WTC11 (cell line): ENCODE data around the gene UBE2F. TPM values are rescaled to one million over a fixed set of nuclear protein-coding genes. Genes with fewer than 3 reads are reported as not detected.

Source experiments
- ATAC-seq: fragments of 200-7000 bp; cut with Tn5 transposase; 2 replicates; pipeline ENCODE4 v1.10.0; 2021; ENCODE audit warnings: mild to moderate bottlenecking, moderate library complexity
- CTCF ChIA-PET: fragments of 300-600 bp; sonication (Branson Sonifier 250); formaldehyde crosslinking; loops from one replicate; lab custom pipeline; 2021; ENCODE audit warnings: antibody characterized with exemption; lab: Charles Lee
- POLR2A ChIA-PET: fragments of 350-600 bp; sonication (Branson Sonifier 250); formaldehyde crosslinking; loops from one replicate; lab custom pipeline; 2021; ENCODE audit warnings: antibody characterized with exemption; lab: Charles Lee
- DNase-seq: peaks from one replicate; pipeline ENCODE4 v3.0.0; 2021; ENCODE audit warnings: low spot score
- H3K27ac Mint-ChIP-seq: 2 replicates; pipeline ENCODE4 v1.8.0; 2021; ENCODE audit warnings: mixed read lengths
- H3K27me3 Mint-ChIP-seq: 2 replicates; pipeline ENCODE4 v1.8.0; 2021; ENCODE audit warnings: low read depth, mild to moderate bottlenecking, moderate library complexity, mixed read lengths
- H3K36me3 Mint-ChIP-seq: 2 replicates; pipeline ENCODE4 v1.8.0; 2021; ENCODE audit warnings: mixed read lengths
- H3K4me1 Mint-ChIP-seq: 2 replicates; pipeline ENCODE4 v1.8.0; 2022; ENCODE audit warnings: mixed read lengths
- H3K4me3 Mint-ChIP-seq: 2 replicates; pipeline ENCODE4 v1.8.0; 2021; ENCODE audit warnings: mild to moderate bottlenecking, moderate library complexity, mixed read lengths
- H3K9me3 Mint-ChIP-seq: 2 replicates; pipeline ENCODE4 v1.8.0; 2021; ENCODE audit warnings: mixed read lengths
- ATF1 ChIP-seq: sonication (generic); formaldehyde crosslinking; IDR thresholded peaks from 2 replicates; pipeline ENCODE4 v1.8.1; 2023; ENCODE audit warnings: mild to moderate bottlenecking, moderate library complexity, missing genetic modification reagents
- CREM ChIP-seq: sonication (generic); formaldehyde crosslinking; IDR thresholded peaks from 2 replicates; pipeline ENCODE4 v1.8.1; 2022; ENCODE audit warnings: mild to moderate bottlenecking, missing genetic modification reagents, moderate library complexity
- ETV6 ChIP-seq: sonication (generic); formaldehyde crosslinking; IDR thresholded peaks from 2 replicates; pipeline ENCODE4 v1.8.1; 2022; ENCODE audit warnings: mild to moderate bottlenecking, missing genetic modification reagents
- GABPB1 ChIP-seq: sonication (generic); formaldehyde crosslinking; IDR thresholded peaks from 2 replicates; pipeline ENCODE4 v1.8.1; 2023; ENCODE audit warnings: mild to moderate bottlenecking, missing genetic modification reagents
- GRHL2 ChIP-seq: fragments of 250-450 bp; sonication (Bioruptor Pico); IDR thresholded peaks from 2 replicates; pipeline ENCODE4 v1.8.0; 2022; ENCODE audit warnings: mild to moderate bottlenecking, moderate library complexity; ENCODE audit not compliant: insufficient replicate concordance, severe bottlenecking
- GTF2I ChIP-seq: fragments of 250-450 bp; sonication (Bioruptor Pico); conservative IDR thresholded peaks from 2 replicates; pipeline ENCODE4 v1.4.0; 2021; ENCODE audit warnings: mild to moderate bottlenecking
- HMGA2 ChIP-seq: fragments of 250-450 bp; sonication (Bioruptor Pico); IDR thresholded peaks from 2 replicates; pipeline ENCODE4 v1.4.0; 2021; ENCODE audit warnings: mild to moderate bottlenecking, moderate library complexity
- IRF2 ChIP-seq: sonication (generic); formaldehyde crosslinking; IDR thresholded peaks from 2 replicates; pipeline ENCODE4 v1.8.0; 2022; ENCODE audit warnings: low read depth, missing genetic modification reagents, borderline replicate concordance
- MYBL2 ChIP-seq: sonication (generic); formaldehyde crosslinking; IDR thresholded peaks from 2 replicates; pipeline ENCODE4 v1.8.1; 2023; ENCODE audit warnings: mild to moderate bottlenecking, moderate library complexity, missing genetic modification reagents
- NFATC4 ChIP-seq: fragments of 250-450 bp; sonication (Bioruptor Pico); IDR thresholded peaks from 2 replicates; pipeline ENCODE4 v1.9.0; 2021; ENCODE audit warnings: mild to moderate bottlenecking
- NFE2L1 ChIP-seq: sonication (generic); formaldehyde crosslinking; IDR thresholded peaks from 2 replicates; pipeline ENCODE4 v1.8.1; 2023; ENCODE audit warnings: missing genetic modification reagents
- RELA ChIP-seq: sonication (generic); formaldehyde crosslinking; IDR thresholded peaks from 2 replicates; pipeline ENCODE4 v1.8.1; 2022; ENCODE audit warnings: missing genetic modification reagents, mild to moderate bottlenecking, borderline replicate concordance
- ZNF121 ChIP-seq: sonication (generic); formaldehyde crosslinking; IDR thresholded peaks from 2 replicates; pipeline ENCODE4 v1.8.0; 2023; ENCODE audit warnings: missing genetic modification reagents
- ZNF138 ChIP-seq: sonication (generic); formaldehyde crosslinking; conservative IDR thresholded peaks from 2 replicates; pipeline ENCODE4 v1.8.1; 2022; ENCODE audit warnings: mild to moderate bottlenecking, moderate library complexity, missing genetic modification reagents
- ZNF232 ChIP-seq: sonication (generic); formaldehyde crosslinking; IDR thresholded peaks from 2 replicates; pipeline ENCODE4 v1.8.0; 2022; ENCODE audit warnings: mild to moderate bottlenecking, missing genetic modification reagents
- ZNF317 ChIP-seq: sonication (generic); formaldehyde crosslinking; IDR thresholded peaks from 2 replicates; pipeline ENCODE4 v1.8.1; 2023; ENCODE audit warnings: low read depth, mild to moderate bottlenecking, moderate library complexity, missing genetic modification reagents, borderline replicate concordance
- ZNF396 ChIP-seq: fragments of 250-450 bp; sonication (Bioruptor Pico); IDR thresholded peaks from 2 replicates; pipeline ENCODE4 v1.8.0; 2021; ENCODE audit warnings: mild to moderate bottlenecking, moderate library complexity, borderline replicate concordance
- total RNA-seq: library from RNA; stranded (reverse); gene quantifications from 3 replicates; pipeline ENCODE4 v1.2.3, GENCODE V29; 2021
- TF ChIP-seq, protein P1 (sequence below): sonication (generic); formaldehyde crosslinking; IDR thresholded peaks from 2 replicates; pipeline ENCODE4 v1.8.1; 2023; ENCODE audit warnings: mild to moderate bottlenecking, missing genetic modification reagents
- TF ChIP-seq, protein P2 (sequence below): sonication (generic); formaldehyde crosslinking; IDR thresholded peaks from 2 replicates; pipeline ENCODE4 v1.8.0; 2022; ENCODE audit warnings: missing genetic modification reagents
- TF ChIP-seq, protein P3 (sequence below): sonication (generic); formaldehyde crosslinking; IDR thresholded peaks from 2 replicates; pipeline ENCODE4 v1.8.0; 2023; ENCODE audit warnings: missing genetic modification reagents, mild to moderate bottlenecking, borderline replicate concordance

UBE2F gene
- total RNA-seq, 1 experiment from 2014 or later = 49.5 TPM

DNA sequence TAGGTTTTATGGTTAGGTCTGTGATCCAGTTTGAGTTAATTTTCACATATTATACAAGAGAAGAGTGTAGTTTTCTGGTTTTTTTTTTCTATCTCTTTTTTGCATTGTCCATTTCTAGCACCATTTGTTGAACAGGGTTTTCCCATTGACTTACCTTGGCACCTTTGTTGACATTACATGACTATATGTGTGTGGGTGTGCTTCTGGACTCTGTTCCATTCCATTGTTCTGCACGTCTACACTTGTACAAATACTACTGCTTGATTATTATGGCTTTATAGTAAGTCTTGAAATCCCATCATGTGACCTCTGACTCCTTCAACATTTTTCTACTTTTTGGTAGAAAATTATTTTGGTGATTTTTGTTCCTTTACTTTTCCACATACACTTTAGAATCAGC lies 38.7 kb downstream of the UBE2F start (continued):
- TF ChIP-seq MYBL2 (CRISPR knock-in tag) = no peak
- no peak for TF ChIP-seq NFE2L1 (CRISPR knock-in tag)
- TF ChIP-seq ZNF232 (CRISPR knock-in tag) = no peak
- TF ChIP-seq GABPB1 (CRISPR knock-in tag) = no peak
- no peak for TF ChIP-seq CREM (CRISPR knock-in tag)
- no peak for TF ChIP-seq ZNF138 (CRISPR knock-in tag)
- TF ChIP-seq GTF2I (CRISPR knock-in tag) = no peak
- TF ChIP-seq, protein P1, sequence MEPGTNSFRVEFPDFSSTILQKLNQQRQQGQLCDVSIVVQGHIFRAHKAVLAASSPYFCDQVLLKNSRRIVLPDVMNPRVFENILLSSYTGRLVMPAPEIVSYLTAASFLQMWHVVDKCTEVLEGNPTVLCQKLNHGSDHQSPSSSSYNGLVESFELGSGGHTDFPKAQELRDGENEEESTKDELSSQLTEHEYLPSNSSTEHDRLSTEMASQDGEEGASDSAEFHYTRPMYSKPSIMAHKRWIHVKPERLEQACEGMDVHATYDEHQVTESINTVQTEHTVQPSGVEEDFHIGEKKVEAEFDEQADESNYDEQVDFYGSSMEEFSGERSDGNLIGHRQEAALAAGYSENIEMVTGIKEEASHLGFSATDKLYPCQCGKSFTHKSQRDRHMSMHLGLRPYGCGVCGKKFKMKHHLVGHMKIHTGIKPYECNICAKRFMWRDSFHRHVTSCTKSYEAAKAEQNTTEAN (CRISPR knock-in tag) = no peak

DNA sequence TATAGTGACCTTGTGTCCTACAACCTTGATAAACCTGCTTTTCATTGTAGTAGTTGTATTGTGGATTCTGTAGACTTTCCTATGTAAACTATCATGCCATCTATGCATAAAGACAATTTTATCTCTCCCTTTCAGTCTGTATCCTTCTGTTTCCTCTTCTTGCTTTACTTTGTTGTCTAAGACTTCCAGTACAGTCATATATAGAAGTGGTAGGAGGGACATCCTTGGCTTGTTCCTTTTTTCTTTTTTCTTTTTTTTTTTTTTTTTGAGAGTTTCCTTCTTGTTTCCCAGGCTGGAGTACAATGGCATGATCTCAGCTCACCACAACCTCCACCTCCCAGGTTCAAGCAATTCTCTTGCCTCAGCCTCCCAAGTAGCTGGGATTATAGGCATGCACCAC lies 39.7 kb downstream of the UBE2F start:
- DNase-seq (no peak), ATAC-seq (no peak)
- H3K4me3 Mint-ChIP-seq = no peak overlapping the region
- no peak overlapping the region for H3K27ac Mint-ChIP-seq
- H3K36me3 Mint-ChIP-seq = no peaks in the 10 kb centered on the region; the same call in 1 of the 2 replicates
- peaks cover 4% of the 10 kb centered on the region; the same call in 1 of the 2 replicates for H3K4me1 Mint-ChIP-seq
- ChIA-PET CTCF (interaction anchor here (0.9 kb wide), 1 partner anchor 9 kb away, joined by 4 read pairs; no protein-coding TSS in a partner anchor), POLR2A (interaction anchor here (0.6 kb wide), 1 partner anchor 10 kb away, joined by 4 read pairs; no protein-coding TSS in a partner anchor)
- TF ChIP-seq ZNF317 (CRISPR knock-in tag) (no peak), ZNF232 (CRISPR knock-in tag) (no peak), HMGA2 (CRISPR knock-in tag) (no peak), ETV6 (CRISPR knock-in tag) (no peak), ATF1 (no peak), ZNF396 (CRISPR knock-in tag) (no peak), IRF2 (CRISPR knock-in tag) (no peak), RELA (CRISPR knock-in tag) (no peak), NFATC4 (no peak), ZNF121 (no peak), GRHL2 (no peak)
- TF ChIP-seq, protein P2, sequence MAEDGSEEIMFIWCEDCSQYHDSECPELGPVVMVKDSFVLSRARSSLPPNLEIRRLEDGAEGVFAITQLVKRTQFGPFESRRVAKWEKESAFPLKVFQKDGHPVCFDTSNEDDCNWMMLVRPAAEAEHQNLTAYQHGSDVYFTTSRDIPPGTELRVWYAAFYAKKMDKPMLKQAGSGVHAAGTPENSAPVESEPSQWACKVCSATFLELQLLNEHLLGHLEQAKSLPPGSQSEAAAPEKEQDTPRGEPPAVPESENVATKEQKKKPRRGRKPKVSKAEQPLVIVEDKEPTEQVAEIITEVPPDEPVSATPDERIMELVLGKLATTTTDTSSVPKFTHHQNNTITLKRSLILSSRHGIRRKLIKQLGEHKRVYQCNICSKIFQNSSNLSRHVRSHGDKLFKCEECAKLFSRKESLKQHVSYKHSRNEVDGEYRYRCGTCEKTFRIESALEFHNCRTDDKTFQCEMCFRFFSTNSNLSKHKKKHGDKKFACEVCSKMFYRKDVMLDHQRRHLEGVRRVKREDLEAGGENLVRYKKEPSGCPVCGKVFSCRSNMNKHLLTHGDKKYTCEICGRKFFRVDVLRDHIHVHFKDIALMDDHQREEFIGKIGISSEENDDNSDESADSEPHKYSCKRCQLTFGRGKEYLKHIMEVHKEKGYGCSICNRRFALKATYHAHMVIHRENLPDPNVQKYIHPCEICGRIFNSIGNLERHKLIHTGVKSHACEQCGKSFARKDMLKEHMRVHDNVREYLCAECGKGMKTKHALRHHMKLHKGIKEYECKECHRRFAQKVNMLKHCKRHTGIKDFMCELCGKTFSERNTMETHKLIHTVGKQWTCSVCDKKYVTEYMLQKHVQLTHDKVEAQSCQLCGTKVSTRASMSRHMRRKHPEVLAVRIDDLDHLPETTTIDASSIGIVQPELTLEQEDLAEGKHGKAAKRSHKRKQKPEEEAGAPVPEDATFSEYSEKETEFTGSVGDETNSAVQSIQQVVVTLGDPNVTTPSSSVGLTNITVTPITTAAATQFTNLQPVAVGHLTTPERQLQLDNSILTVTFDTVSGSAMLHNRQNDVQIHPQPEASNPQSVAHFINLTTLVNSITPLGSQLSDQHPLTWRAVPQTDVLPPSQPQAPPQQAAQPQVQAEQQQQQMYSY (CRISPR knock-in tag) = no peak
- TF ChIP-seq, protein P3, sequence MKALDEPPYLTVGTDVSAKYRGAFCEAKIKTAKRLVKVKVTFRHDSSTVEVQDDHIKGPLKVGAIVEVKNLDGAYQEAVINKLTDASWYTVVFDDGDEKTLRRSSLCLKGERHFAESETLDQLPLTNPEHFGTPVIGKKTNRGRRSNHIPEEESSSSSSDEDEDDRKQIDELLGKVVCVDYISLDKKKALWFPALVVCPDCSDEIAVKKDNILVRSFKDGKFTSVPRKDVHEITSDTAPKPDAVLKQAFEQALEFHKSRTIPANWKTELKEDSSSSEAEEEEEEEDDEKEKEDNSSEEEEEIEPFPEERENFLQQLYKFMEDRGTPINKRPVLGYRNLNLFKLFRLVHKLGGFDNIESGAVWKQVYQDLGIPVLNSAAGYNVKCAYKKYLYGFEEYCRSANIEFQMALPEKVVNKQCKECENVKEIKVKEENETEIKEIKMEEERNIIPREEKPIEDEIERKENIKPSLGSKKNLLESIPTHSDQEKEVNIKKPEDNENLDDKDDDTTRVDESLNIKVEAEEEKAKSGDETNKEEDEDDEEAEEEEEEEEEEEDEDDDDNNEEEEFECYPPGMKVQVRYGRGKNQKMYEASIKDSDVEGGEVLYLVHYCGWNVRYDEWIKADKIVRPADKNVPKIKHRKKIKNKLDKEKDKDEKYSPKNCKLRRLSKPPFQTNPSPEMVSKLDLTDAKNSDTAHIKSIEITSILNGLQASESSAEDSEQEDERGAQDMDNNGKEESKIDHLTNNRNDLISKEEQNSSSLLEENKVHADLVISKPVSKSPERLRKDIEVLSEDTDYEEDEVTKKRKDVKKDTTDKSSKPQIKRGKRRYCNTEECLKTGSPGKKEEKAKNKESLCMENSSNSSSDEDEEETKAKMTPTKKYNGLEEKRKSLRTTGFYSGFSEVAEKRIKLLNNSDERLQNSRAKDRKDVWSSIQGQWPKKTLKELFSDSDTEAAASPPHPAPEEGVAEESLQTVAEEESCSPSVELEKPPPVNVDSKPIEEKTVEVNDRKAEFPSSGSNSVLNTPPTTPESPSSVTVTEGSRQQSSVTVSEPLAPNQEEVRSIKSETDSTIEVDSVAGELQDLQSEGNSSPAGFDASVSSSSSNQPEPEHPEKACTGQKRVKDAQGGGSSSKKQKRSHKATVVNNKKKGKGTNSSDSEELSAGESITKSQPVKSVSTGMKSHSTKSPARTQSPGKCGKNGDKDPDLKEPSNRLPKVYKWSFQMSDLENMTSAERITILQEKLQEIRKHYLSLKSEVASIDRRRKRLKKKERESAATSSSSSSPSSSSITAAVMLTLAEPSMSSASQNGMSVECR = no peak
- H3K9me3 Mint-ChIP-seq = no peaks in the 10 kb centered on the region
- H3K27me3 Mint-ChIP-seq = no peaks in the 10 kb centered on the region
